ENCODE results near the gene PVALEF.

DNA sequence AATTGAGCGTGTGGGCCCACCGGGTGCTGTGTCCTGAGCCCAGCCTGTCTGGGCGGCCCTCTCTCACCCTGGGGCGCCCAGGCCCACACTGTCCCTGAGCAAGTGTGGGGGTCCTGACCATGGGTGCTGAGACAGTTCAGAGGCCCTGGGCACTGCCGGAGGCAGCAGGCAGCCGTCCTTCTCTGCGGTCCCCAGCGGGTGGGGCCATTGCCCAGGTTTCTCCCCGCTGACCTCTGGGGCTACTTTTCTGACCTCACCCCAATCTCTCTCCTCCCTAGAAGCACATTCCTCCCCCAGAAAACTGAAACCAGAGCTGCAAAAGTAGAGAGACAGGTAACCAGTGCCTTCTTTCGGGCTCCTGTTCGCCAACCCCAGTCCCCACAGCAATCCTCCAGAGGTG, 36.0 kb upstream of the PVALEF start:
- no peak for TF ChIP-seq EZH2 (IDR thresholded peaks at IDR 0.05; ENCODE audit: insufficient read depth, poor library complexity, severe bottlenecking)
- no peak for TF ChIP-seq EZH2phosphoT487 (IDR thresholded peaks at IDR 0.05; ENCODE audit: insufficient read depth, low read depth)

Data from GM23248 (cell line).